Gastrocnemius medialis (tissue), 4 donors: ENCODE data around the gene CLEC6A. TPM values are rescaled to one million over a fixed set of nuclear protein-coding genes. Genes with fewer than 3 reads are reported as not detected.
"Not testable (repeated sequence)": the region's sequence is repeated elsewhere in the genome, so short reads cannot be mapped to it uniquely, and the experiment has no call there.

Experiments
- ATAC-seq, 2 donors: fragments of 150-250 bp; one replicate each; pipeline ENCODE4 v1.9.1; 2016
- DNase-seq, 2 donors: peaks; one replicate each; pipeline ENCODE4 v3.0.0-alpha.2; 2019
- H3K27ac ChIP-seq, 4 donors: fragments of 200-600 bp; sonication (generic); 1 replicate in 1 of 4; 2 replicates in 3 of 4; pipeline ENCODE4 v1.5.1; 2016 to 2018; ENCODE audit warnings: mild to moderate bottlenecking in 2 of 4, moderate library complexity in 1 of 4
- H3K27me3 ChIP-seq, 3 donors: fragments of 200-600 bp; sonication (generic) in 2 of 3; 1 replicate in 1 of 3; 2 replicates in 2 of 3; pipeline versions ENCODE4 v1.5.1 to v1.6.0; 2016 to 2019; ENCODE audit warnings: mild to moderate bottlenecking in 1 of 3, moderate library complexity in 1 of 3
- H3K36me3 ChIP-seq, 2 donors: fragments of 200-600 bp; sonication (generic) in 1 of 2; one replicate each; pipeline ENCODE4 v1.5.1; 2017 to 2018
- H3K4me1 ChIP-seq, 2 donors: fragments of 200-600 bp; sonication (generic) in 1 of 2; one replicate each; pipeline ENCODE4 v1.5.1; 2016 to 2017; ENCODE audit warnings: mild to moderate bottlenecking in 2 of 2
- H3K4me3 ChIP-seq, 4 donors: fragments of 200-600 bp; sonication (generic) in 3 of 4; 1 replicate in 1 of 4; 2 replicates in 3 of 4; pipeline ENCODE4 v1.5.1; 2016 to 2019; ENCODE audit warnings: mild to moderate bottlenecking in 2 of 4
- H3K9me3 ChIP-seq, 3 donors: fragments of 200-600 bp; sonication (generic) in 2 of 3; 1 replicate in 1 of 3; 2 replicates in 2 of 3; pipeline ENCODE4 v1.5.1; 2016 to 2019
- CTCF ChIP-seq, 5 experiments: fragments of 450-650 bp in 3 of 5; fragments of 200-600 bp in 2 of 5; sonication (generic) in 2 of 5; IDR thresholded peaks in 4 of 5; conservative IDR thresholded peaks in 1 of 5; 1 replicate in 4 of 5; 2 replicates in 1 of 5; pipeline ENCODE4 v1.5.1; 2016 to 2019; ENCODE audit warnings: antibody characterized with exemption in 5 of 5, mild to moderate bottlenecking in 3 of 5, moderate library complexity in 3 of 5
- POLR2A ChIP-seq, 2 donors: fragments of 450-650 bp; IDR thresholded peaks; one replicate each; pipeline ENCODE4 v1.6.1; 2017; ENCODE audit warnings: antibody characterized with exemption in 2 of 2, mild to moderate bottlenecking in 2 of 2, moderate library complexity in 2 of 2
- in situ Hi-C, 4 donors: fragments of 200-750 bp; cut with MboI; loops; one replicate each; pipeline versions ENCODE4 v1.15.0 to v1.8.0; 2017; ENCODE audit warnings: low sequenced_read_pairs in 4 of 4
- intact Hi-C: fragments of 100-400 bp; cut with DNase I; formaldehyde crosslinking; loops from one replicate; pipeline ENCODE4 v1.15.1; 2023; ENCODE audit warnings: low total_unique reads
- total RNA-seq, 4 donors: library from RNA; depleted of rRNA; stranded (reverse); fragments of >200 nt; gene quantifications; one replicate each; pipeline versions ENCODE4 v1.1.0 to v1.2.3, GENCODE V29; 2016

The CLEC6A gene
- total RNA-seq, 4 donors from 2014 or later = not detected

- TF ChIP-seq CTCF (IDR thresholded peaks at IDR 0.05 in 4 of 5, conservative IDR thresholded peaks at IDR 0.05 in 1 of 5) = no peak
- no peak for TF ChIP-seq POLR2A (IDR thresholded peaks at IDR 0.05)
- Histone ChIP-seq H3K27me3 (no peaks in the 10 kb centered on the region), H3K27ac (no peak overlapping the region), H3K36me3 (no peaks in the 10 kb centered on the region), H3K9me3 (no peaks in the 10 kb centered on the region), H3K4me3 (no peak overlapping the region), H3K4me1 (no peaks in the 10 kb centered on the region)
- in situ Hi-C loops = no loop called here
- ATAC-seq = no peak
- intact Hi-C loops = no loop called here
- no peak for DNase-seq
Observed at GRCh38 chr12:8491646-8492530, 36.1 kb downstream of the CLEC6A start.

- intact Hi-C loops = no loop called here
- H3K9me3 ChIP-seq = no peaks in the 10 kb centered on the region
Observed at GRCh38 chr12:8493084-8493483, 37.3 kb downstream of the CLEC6A start.

GRCh38 chr12:8495671-8496070 is 39.9 kb downstream of the CLEC6A start:
- H3K9me3 ChIP-seq, intact Hi-C loops, DNase-seq, H3K36me3 ChIP-seq, H3K27me3 ChIP-seq, H3K27ac ChIP-seq, H3K4me1 ChIP-seq, H3K4me3 ChIP-seq, in situ Hi-C loops, ATAC-seq: not testable (repeated sequence)

More at GRCh38 chr12:8493084-8493483, 37.3 kb downstream of the CLEC6A start:
- Histone ChIP-seq H3K4me1 (no peaks in the 10 kb centered on the region), H3K27me3 (no peaks in the 10 kb centered on the region), H3K4me3 (no peak overlapping the region), H3K27ac (no peak overlapping the region), H3K36me3 (no peaks in the 10 kb centered on the region)
- DNase-seq (no peak), ATAC-seq (no peak)
- no peak for TF ChIP-seq CTCF (IDR thresholded peaks at IDR 0.05 in 4 of 5, conservative IDR thresholded peaks at IDR 0.05 in 1 of 5)
- TF ChIP-seq POLR2A (IDR thresholded peaks at IDR 0.05) = no peak
- in situ Hi-C loops = no loop called here

GRCh38 chr12:8496074-8496473 is 40.3 kb downstream of the CLEC6A start:
- H3K27ac ChIP-seq, intact Hi-C loops, in situ Hi-C loops, H3K4me1 ChIP-seq, H3K27me3 ChIP-seq, H3K36me3 ChIP-seq, H3K9me3 ChIP-seq, ATAC-seq, DNase-seq, H3K4me3 ChIP-seq: not testable (repeated sequence)

GRCh38 chr12:8499616-8500015 is 43.9 kb downstream of the CLEC6A start:
- no peaks in the 10 kb centered on the region for H3K4me1 ChIP-seq
- H3K9me3 ChIP-seq = no peaks in the 10 kb centered on the region
- no peak for DNase-seq
- H3K27me3 ChIP-seq = no peaks in the 10 kb centered on the region
- no peaks in the 10 kb centered on the region for H3K36me3 ChIP-seq
- no peak for TF ChIP-seq CTCF (IDR thresholded peaks at IDR 0.05 in 4 of 5, conservative IDR thresholded peaks at IDR 0.05 in 1 of 5)
- no peak for TF ChIP-seq POLR2A (IDR thresholded peaks at IDR 0.05)
- no peak overlapping the region for H3K4me3 ChIP-seq
- in situ Hi-C loops (no loop called here), intact Hi-C loops (no loop called here)
- no peak overlapping the region for H3K27ac ChIP-seq
- ATAC-seq = no peak
